Gastrocnemius medialis (tissue), 4 donors: ENCODE results near the gene TRAF2.
A peak's percentile ranks its signal among the peaks of the same experiment; 100 is the strongest.

Experiments
- POLR2A ChIP-seq, 2 donors: fragments of 450-650 bp; IDR thresholded peaks; one replicate each; pipeline ENCODE4 v1.6.1; 2017; ENCODE audit warnings: antibody characterized with exemption in 2 of 2, mild to moderate bottlenecking in 2 of 2, moderate library complexity in 2 of 2
- TF ChIP-seq, protein P1 (sequence below), 5 experiments: fragments of 450-650 bp in 3 of 5; fragments of 200-600 bp in 2 of 5; sonication (generic) in 2 of 5; IDR thresholded peaks in 4 of 5; conservative IDR thresholded peaks in 1 of 5; 1 replicate in 4 of 5; 2 replicates in 1 of 5; pipeline ENCODE4 v1.5.1; 2016 to 2019; ENCODE audit warnings: antibody characterized with exemption in 5 of 5, mild to moderate bottlenecking in 3 of 5, moderate library complexity in 3 of 5

GRCh38 chr9:136927343-136928271 lies 41.3 kb downstream of the TRAF2 start:
- TF ChIP-seq, protein P1, sequence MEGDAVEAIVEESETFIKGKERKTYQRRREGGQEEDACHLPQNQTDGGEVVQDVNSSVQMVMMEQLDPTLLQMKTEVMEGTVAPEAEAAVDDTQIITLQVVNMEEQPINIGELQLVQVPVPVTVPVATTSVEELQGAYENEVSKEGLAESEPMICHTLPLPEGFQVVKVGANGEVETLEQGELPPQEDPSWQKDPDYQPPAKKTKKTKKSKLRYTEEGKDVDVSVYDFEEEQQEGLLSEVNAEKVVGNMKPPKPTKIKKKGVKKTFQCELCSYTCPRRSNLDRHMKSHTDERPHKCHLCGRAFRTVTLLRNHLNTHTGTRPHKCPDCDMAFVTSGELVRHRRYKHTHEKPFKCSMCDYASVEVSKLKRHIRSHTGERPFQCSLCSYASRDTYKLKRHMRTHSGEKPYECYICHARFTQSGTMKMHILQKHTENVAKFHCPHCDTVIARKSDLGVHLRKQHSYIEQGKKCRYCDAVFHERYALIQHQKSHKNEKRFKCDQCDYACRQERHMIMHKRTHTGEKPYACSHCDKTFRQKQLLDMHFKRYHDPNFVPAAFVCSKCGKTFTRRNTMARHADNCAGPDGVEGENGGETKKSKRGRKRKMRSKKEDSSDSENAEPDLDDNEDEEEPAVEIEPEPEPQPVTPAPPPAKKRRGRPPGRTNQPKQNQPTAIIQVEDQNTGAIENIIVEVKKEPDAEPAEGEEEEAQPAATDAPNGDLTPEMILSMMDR (IDR thresholded peaks at IDR 0.05 in 4 of 5, conservative IDR thresholded peaks at IDR 0.05 in 1 of 5) = no peak
- TF ChIP-seq POLR2A (IDR thresholded peaks at IDR 0.05) = peak in 1 of 2 donors; percentile 19
